ENCODE results near the gene MRLN.

MRLN gene

GRCh38 chr10:59713196-59713821 lies 39.9 kb downstream of the MRLN start:
- no peak for TF ChIP-seq CTCF (conservative IDR thresholded peaks at IDR 0.05; ENCODE audit: low read depth, low read length)
- no peak overlapping the region for H3K9ac ChIP-seq
- no peak overlapping the region for H3K4me3 ChIP-seq (IDR thresholded peaks at IDR 0.05; ENCODE audit: insufficient read depth, low read depth, low read length)
- no peak overlapping the region for H3K4me2 ChIP-seq
- H3K79me2 ChIP-seq (ENCODE audit: insufficient read depth, low read depth) = no peaks in the 10 kb centered on the region
- H2AFZ ChIP-seq (ENCODE audit: low read depth) = no peak overlapping the region
- H3K27me3 ChIP-seq (ENCODE audit: insufficient read depth, low read depth) = no peaks in the 10 kb centered on the region
- peaks cover 9% of the 10 kb centered on the region for H3K4me1 ChIP-seq (ENCODE audit: low read depth, poor library complexity, severe bottlenecking)
- H4K20me1 ChIP-seq (ENCODE audit: insufficient read depth) = no peaks in the 10 kb centered on the region
- H3K36me3 ChIP-seq (ENCODE audit: insufficient read depth) = no peaks in the 10 kb centered on the region
- H3K27ac ChIP-seq = no peak overlapping the region

- Histone ChIP-seq H3K4me2 (no peak overlapping the region), H3K27ac (no peak overlapping the region), H3K79me2 (ENCODE audit: insufficient read depth, low read depth) (no peaks in the 10 kb centered on the region), H3K4me1 (ENCODE audit: low read depth, poor library complexity, severe bottlenecking) (peaks cover 18% of the 10 kb centered on the region), H3K4me3 (IDR thresholded peaks at IDR 0.05; ENCODE audit: insufficient read depth, low read depth, low read length) (no peak overlapping the region), H3K36me3 (ENCODE audit: insufficient read depth) (no peaks in the 10 kb centered on the region), H2AFZ (ENCODE audit: low read depth) (no peak overlapping the region), H4K20me1 (ENCODE audit: insufficient read depth) (no peaks in the 10 kb centered on the region), H3K27me3 (ENCODE audit: insufficient read depth, low read depth) (no peaks in the 10 kb centered on the region), H3K9ac (no peak overlapping the region)
- no peak for TF ChIP-seq CTCF (conservative IDR thresholded peaks at IDR 0.05; ENCODE audit: low read depth, low read length)
These were observed 41.3 kb downstream of the MRLN start for GRCh38 chr10:59711871-59712494.

GRCh38 chr10:59709395-59710125 lies 43.7 kb downstream of the MRLN start, which contains the start of gene SLC16A9:
Gene SLC16A9 (minus strand): TSS chr10:59709850. CDS start chr10:59684291, 25,559 bp downstream.
- Histone ChIP-seq H3K27me3 (ENCODE audit: insufficient read depth, low read depth) (no peaks in the 10 kb centered on the region), H3K27ac (peak within 1 kb of the TSS; percentile 35; the same call in 1 of the 2 replicates), H3K4me2 (peak within 1 kb of the TSS; percentile 97), H3K4me3 (IDR thresholded peaks at IDR 0.05; ENCODE audit: insufficient read depth, low read depth, low read length) (peak within 1 kb of the TSS; percentile 2), H3K79me2 (ENCODE audit: insufficient read depth, low read depth) (no peaks in the 10 kb centered on the region), H4K20me1 (ENCODE audit: insufficient read depth) (no peaks in the 10 kb centered on the region), H3K4me1 (ENCODE audit: low read depth, poor library complexity, severe bottlenecking) (peaks cover 18% of the 10 kb centered on the region), H3K36me3 (ENCODE audit: insufficient read depth) (no peaks in the 10 kb centered on the region), H3K9ac (peak within 1 kb of the TSS; percentile 86), H2AFZ (ENCODE audit: low read depth) (peak within 1 kb of the TSS; percentile 79)
- no peak for TF ChIP-seq CTCF (conservative IDR thresholded peaks at IDR 0.05; ENCODE audit: low read depth, low read length)

GRCh38 chr10:59708816-59709394 lies 44.4 kb downstream of the MRLN start:
- TF ChIP-seq CTCF (conservative IDR thresholded peaks at IDR 0.05; ENCODE audit: low read depth, low read length) = no peak
- Histone ChIP-seq H3K4me2 (peak overlapping the region; percentile 97), H2AFZ (ENCODE audit: low read depth) (peak overlapping the region; percentile 79), H3K9ac (peak overlapping the region; percentile 86), H4K20me1 (ENCODE audit: insufficient read depth) (no peaks in the 10 kb centered on the region), H3K27ac (peak overlapping the region; percentile 35; the same call in 1 of the 2 replicates), H3K4me1 (ENCODE audit: low read depth, poor library complexity, severe bottlenecking) (peaks cover 18% of the 10 kb centered on the region), H3K79me2 (ENCODE audit: insufficient read depth, low read depth) (no peaks in the 10 kb centered on the region), H3K4me3 (IDR thresholded peaks at IDR 0.05; ENCODE audit: insufficient read depth, low read depth, low read length) (peak overlapping the region; percentile 2), H3K36me3 (ENCODE audit: insufficient read depth) (no peaks in the 10 kb centered on the region), H3K27me3 (ENCODE audit: insufficient read depth, low read depth) (no peaks in the 10 kb centered on the region)
